Heart right ventricle (tissue), 16 donors: ENCODE measurements around the gene NDUFS3. TPM values are rescaled to one million over a fixed set of nuclear protein-coding genes. Genes with fewer than 3 reads are reported as not detected.
"Not testable (repeated sequence)": the region's sequence is repeated elsewhere in the genome, so short reads cannot be mapped to it uniquely, and the experiment has no call there.

Experiments used
- ATAC-seq, 8 donors: fragments of 200-7000 bp; cut with Tn5 transposase; one replicate each; pipeline ENCODE4 v1.9.1; 2020; ENCODE audit warnings: mild to moderate bottlenecking in 8 of 8, moderate library complexity in 8 of 8, moderate number of reproducible peaks in 1 of 8
- DNase-seq, 2 donors: peaks; one replicate each; pipeline ENCODE4 v3.0.0-alpha.2; 2020
- H3K27ac ChIP-seq, 10 donors: fragments of 200-600 bp; sonication (generic) in 2 of 10; one replicate each; pipeline versions ENCODE4 v1.5.0 to v1.8.0; 2020 to 2022; ENCODE audit warnings: mild to moderate bottlenecking in 3 of 10
- H3K27me3 ChIP-seq, 7 donors: fragments of 200-600 bp; one replicate each; pipeline ENCODE4 v1.8.0; 2021 to 2022; ENCODE audit warnings: mild to moderate bottlenecking in 2 of 7
- H3K36me3 ChIP-seq, 9 donors: fragments of 200-600 bp; sonication (generic) in 1 of 9; one replicate each; pipeline versions ENCODE4 v1.5.0 to v1.8.0; 2020 to 2022; ENCODE audit warnings: mild to moderate bottlenecking in 2 of 9
- H3K4me1 ChIP-seq, 9 donors: fragments of 200-600 bp; sonication (generic) in 1 of 9; one replicate each; pipeline versions ENCODE4 v1.5.0 to v1.8.0; 2020 to 2022; ENCODE audit warnings: mild to moderate bottlenecking in 4 of 9
- H3K4me3 ChIP-seq, 10 donors: fragments of 200-600 bp; sonication (generic) in 2 of 10; one replicate each; pipeline versions ENCODE4 v1.5.0 to v1.8.0; 2020 to 2022; ENCODE audit warnings: mild to moderate bottlenecking in 7 of 10, moderate library complexity in 2 of 10
- H3K9me3 ChIP-seq, 11 donors: fragments of 200-600 bp in 10 of 11; sonication (generic) in 2 of 11; one replicate each; pipeline versions ENCODE4 v1.5.0 to v1.8.0; 2013 to 2022; ENCODE audit warnings: mild to moderate bottlenecking in 2 of 11, control low read depth in 1 of 11, moderate library complexity in 1 of 11
- WGBS, 2 donors: extraction: QIAGEN DNeasy Blood & Tissue Kit; methylation state at CpG; one replicate each; pipeline ENCODE4 v1.1.7; 2013; ENCODE audit warnings: inconsistent platforms in 1 of 2; 5-methylcytosine and 5-hydroxymethylcytosine counted together
- intact Hi-C, 10 donors: fragments of 100-400 bp; cut with DNase I; formaldehyde crosslinking; loops; one replicate each; pipeline versions ENCODE4 v1.11.1 to v1.14.2; 2022
- polyA plus RNA-seq, 2 donors: library from polyadenylated mRNA; stranded (reverse); fragments of 200-250 nt; gene quantifications; one replicate each; pipeline ENCODE4 v1.2.3, GENCODE V29; 2013
- total RNA-seq, 10 donors: library from RNA; stranded (reverse); fragmentation: NEBNext Ultra II Directional in 3 of 10; extraction: Animal tissue kit (Norgen Biotek cat#: 25700) in 3 of 10; gene quantifications; one replicate each; pipeline versions ENCODE4 v1.2.1 to v1.2.4, GENCODE V29; 2021 to 2023
- TF ChIP-seq, protein P1 (sequence below), 9 donors: fragments of 200-600 bp; sonication (generic) in 2 of 9; IDR thresholded peaks; one replicate each; pipeline versions ENCODE4 v1.5.0 to v1.8.0; 2021 to 2022; ENCODE audit warnings: antibody characterized with exemption in 9 of 9, mild to moderate bottlenecking in 5 of 9, moderate library complexity in 1 of 9
- donor health status: Arrhythmogenic right ventricular cardiomyopathy.
- donor health status: ischemic (EF 13 %, LVEDD 7.1; RV severe dilation, severe dysfunction).
- donor health status: healthy with polysubstance abuse.
- donor health status: DM: no; HTN: yes; CAD: no.
- donor health status: DM: no; HTN: no; CAD: no.
- donor health status: ischemic (EF 25% LVEDD 6.9; RV normal size, moderate dysfunction).
- donor health status: ischemic (EF 25% LVEDD 5.7; RV mildly dilated, moderate dysfunction).
- donor health status: healthy.
- donor health status: DM: yes; HTN: yes; CAD: no.
- donor health status: Ischemic cardiomyopathy.
- donor health status: ischemic (EF 35%, LVEDD 5.7; RV mildly dilated, moderate dysfunction).
- donor health status: nonischemic (EF 11% LVEDD 7.7; RV severe dilation, severe dysfunction).
- donor health status: DM: yes; HTN: yes; CAD: no.
- donor health status: PGD.
- donor health status: ischemic (EF 29% LVEDD 5.4; RV normal size, mild dysfunction).
- donor health status: nonischemic (EF 23%, LVEDD 6.1; RV moderate dilation, normal function).

NDUFS3 gene
- total and polyA plus RNA-seq, 12 donors = 171 to 570 (median 294) TPM

- TF ChIP-seq, protein P1, sequence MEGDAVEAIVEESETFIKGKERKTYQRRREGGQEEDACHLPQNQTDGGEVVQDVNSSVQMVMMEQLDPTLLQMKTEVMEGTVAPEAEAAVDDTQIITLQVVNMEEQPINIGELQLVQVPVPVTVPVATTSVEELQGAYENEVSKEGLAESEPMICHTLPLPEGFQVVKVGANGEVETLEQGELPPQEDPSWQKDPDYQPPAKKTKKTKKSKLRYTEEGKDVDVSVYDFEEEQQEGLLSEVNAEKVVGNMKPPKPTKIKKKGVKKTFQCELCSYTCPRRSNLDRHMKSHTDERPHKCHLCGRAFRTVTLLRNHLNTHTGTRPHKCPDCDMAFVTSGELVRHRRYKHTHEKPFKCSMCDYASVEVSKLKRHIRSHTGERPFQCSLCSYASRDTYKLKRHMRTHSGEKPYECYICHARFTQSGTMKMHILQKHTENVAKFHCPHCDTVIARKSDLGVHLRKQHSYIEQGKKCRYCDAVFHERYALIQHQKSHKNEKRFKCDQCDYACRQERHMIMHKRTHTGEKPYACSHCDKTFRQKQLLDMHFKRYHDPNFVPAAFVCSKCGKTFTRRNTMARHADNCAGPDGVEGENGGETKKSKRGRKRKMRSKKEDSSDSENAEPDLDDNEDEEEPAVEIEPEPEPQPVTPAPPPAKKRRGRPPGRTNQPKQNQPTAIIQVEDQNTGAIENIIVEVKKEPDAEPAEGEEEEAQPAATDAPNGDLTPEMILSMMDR (IDR thresholded peaks at IDR 0.05) = no peak
- intact Hi-C loops = loop anchor here in 3 of 10 donors (5.0 to 10.0 kb wide), 3 partner anchors 37 to 54 kb away; no protein-coding TSS in a partner anchor
- no peaks in the 10 kb centered on the region for H3K27me3 ChIP-seq
- no peak overlapping the region for H3K4me3 ChIP-seq
- DNase-seq (no peak), ATAC-seq (peak in 2 of 8 donors; percentile 34 to 39)
- peaks cover 0 to 17% (median 0%) of the 10 kb centered on the region in 9 donors for H3K36me3 ChIP-seq
- no peaks in the 10 kb centered on the region for H3K9me3 ChIP-seq
- H3K27ac ChIP-seq = peak overlapping the region in 2 of 10 donors; percentile 44 to 54
- H3K4me1 ChIP-seq = peaks cover 12 to 93% (median 75%) of the 10 kb centered on the region in 9 donors
- 83 to 84% methylated on average over 10 of the region's 10 CpGs for WGBS, 2 donors
Measured at GRCh38 chr11:47538741-47539565, 39.9 kb upstream of the NDUFS3 start.

DNA sequence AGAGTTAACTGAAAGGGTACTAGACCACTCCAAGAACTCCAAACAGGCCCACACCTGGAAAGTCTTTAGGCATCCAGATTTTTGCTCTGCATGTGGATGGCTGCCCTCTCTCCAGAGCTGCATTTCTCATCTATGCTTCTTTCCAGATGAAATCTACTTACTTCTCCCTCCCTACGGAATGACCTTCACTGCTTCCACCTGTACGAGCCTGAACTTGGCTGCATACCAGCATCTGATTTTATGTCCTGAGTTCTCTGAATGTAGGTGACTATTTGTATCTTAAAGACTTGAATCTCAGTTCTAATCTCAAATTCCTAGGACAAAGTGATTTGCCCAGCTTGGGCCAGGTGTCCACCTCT lies 39.2 kb upstream of the NDUFS3 start:
- H3K27ac ChIP-seq = peak overlapping the region in 7 of 10 donors; percentile 2 to 64 (median 26)
- H3K4me3 ChIP-seq = no peak overlapping the region
- 18 to 37% methylated on average over 2 of the region's 2 CpGs for WGBS, 2 donors
- TF ChIP-seq, protein P1 (IDR thresholded peaks at IDR 0.05) = no peak
- intact Hi-C loops = loop anchor here in 3 of 10 donors (5.0 to 10.0 kb wide), 3 partner anchors 37 to 55 kb away; no protein-coding TSS in a partner anchor
- DNase-seq (no peak), ATAC-seq (no peak)
- H3K4me1 ChIP-seq = peaks cover 12 to 91% (median 74%) of the 10 kb centered on the region in 9 donors
- no peaks in the 10 kb centered on the region for H3K27me3 ChIP-seq
- peaks cover 0 to 17% (median 0%) of the 10 kb centered on the region in 9 donors for H3K36me3 ChIP-seq
- no peaks in the 10 kb centered on the region for H3K9me3 ChIP-seq

GRCh38 chr11:47541070-47541469 lies 37.8 kb upstream of the NDUFS3 start:
- peak overlapping the region in 2 of 10 donors; percentile 50 to 64 for H3K27ac ChIP-seq
- H3K4me1 ChIP-seq = peaks cover 12 to 79% (median 66%) of the 10 kb centered on the region in 9 donors
- TF ChIP-seq, protein P1 (IDR thresholded peaks at IDR 0.05) = no peak
- peaks cover 0 to 5% (median 0%) of the 10 kb centered on the region in 9 donors for H3K36me3 ChIP-seq
- intact Hi-C loops = no loop called here
- DNase-seq (no peak), ATAC-seq (no peak)
- H3K27me3 ChIP-seq = no peaks in the 10 kb centered on the region
- no peaks in the 10 kb centered on the region for H3K9me3 ChIP-seq
- H3K4me3 ChIP-seq = no peak overlapping the region
- 98 to 100% methylated on average over 2 of the region's 2 CpGs for WGBS, 2 donors

DNA sequence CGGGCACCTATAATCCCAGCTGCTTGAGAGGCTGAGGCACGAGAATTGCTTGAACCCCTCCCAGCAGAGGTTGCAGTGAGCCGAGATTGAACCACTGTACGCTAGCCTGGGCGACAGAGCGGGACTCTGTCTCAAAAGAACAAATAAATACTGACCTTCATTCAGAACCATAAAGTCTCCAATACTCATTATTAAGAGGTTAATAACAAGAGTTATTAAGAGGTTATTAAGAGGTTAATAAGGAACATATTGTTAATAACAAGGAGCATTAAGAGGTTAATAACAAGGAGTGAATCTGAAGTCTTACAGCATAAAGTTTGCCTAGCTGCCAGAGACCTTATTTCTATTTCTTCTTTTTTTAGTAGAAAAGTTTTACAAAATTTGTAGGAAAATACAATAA lies 33.6 kb upstream of the NDUFS3 start:
- H3K27ac ChIP-seq = no peak overlapping the region
- TF ChIP-seq, protein P1 (IDR thresholded peaks at IDR 0.05) = no peak
- 97 to 98% methylated on average over 6 of the region's 6 CpGs for WGBS, 2 donors
- peaks cover 2 to 73% (median 45%) of the 10 kb centered on the region in 9 donors for H3K4me1 ChIP-seq
- intact Hi-C loops = no loop called here
- DNase-seq (no peak), ATAC-seq (no peak)
- H3K9me3 ChIP-seq = no peaks in the 10 kb centered on the region
- H3K36me3 ChIP-seq = peaks cover 0 to 3% (median 0%) of the 10 kb centered on the region in 9 donors
- no peaks in the 10 kb centered on the region for H3K27me3 ChIP-seq
- no peak overlapping the region for H3K4me3 ChIP-seq

- H3K9me3 ChIP-seq, intact Hi-C loops, ATAC-seq, H3K27me3 ChIP-seq, H3K36me3 ChIP-seq, H3K27ac ChIP-seq, H3K4me3 ChIP-seq, DNase-seq: not testable (repeated sequence)
- H3K4me1 ChIP-seq = peaks cover 0 to 73% (median 45%) of the 10 kb centered on the region in 9 donors
- WGBS, 2 donors = 98% methylated on average over 7 of the region's 7 CpGs
Measured at GRCh38 chr11:47546274-47546673, 32.6 kb upstream of the NDUFS3 start.
